HG03280 (cell line): ENCODE results near the gene MYBPC1.

ENCODE experiments used
- ATAC-seq: cut with Tn5 transposase; IDR thresholded peaks from one replicate; pipeline ENCODE4 v1.9.1; 2021; ENCODE audit warnings: mild to moderate bottlenecking, moderate library complexity; ENCODE audit not compliant: unreplicated experiment

Gene MYBPC1

DNA sequence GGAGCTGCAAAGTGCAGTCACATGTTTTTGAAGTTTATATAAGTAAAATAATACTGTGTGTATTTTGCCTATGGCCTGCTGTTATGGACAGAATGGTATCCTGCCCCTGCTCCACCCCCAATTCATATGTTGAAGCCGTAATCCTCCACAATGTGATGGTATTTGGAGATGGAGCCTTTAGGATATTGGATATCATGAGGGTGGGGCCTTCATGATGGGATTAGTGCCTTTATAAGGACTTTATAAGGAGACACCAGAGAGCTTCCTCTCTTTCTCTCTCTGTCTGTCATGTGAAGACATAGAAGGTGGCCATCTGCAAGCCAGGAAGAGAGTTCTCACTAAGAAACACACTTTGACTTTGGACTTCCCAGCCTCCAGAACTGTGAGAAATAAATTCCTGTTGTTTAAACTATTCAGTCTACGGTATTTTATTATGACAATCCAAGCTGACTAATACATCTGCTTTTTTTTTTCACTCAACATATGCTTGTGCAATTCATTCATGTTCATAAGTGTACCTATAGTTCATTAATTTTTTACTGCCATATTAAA lies 99.6 kb downstream of the MYBPC1 start:
- no peak for ATAC-seq

DNA sequence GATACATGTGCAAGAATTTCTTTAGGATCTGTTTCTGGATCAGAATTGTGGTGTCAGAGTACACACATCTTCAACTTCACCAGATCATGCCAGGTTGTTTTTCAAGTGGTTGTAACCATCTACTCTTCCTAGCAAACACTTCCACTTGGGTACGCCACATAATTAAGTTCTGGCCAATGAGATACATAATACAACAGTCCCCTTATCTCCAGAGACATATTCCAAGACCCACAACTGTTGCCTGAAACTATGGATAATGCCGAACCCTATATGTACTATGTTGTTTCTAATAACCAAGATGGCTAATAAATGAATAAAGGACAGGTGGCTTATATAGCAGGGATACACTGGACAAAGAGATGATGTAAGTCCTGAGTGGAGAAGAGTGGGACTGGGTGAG lies 100.2 kb downstream of the MYBPC1 start:
- ATAC-seq = no peak

DNA sequence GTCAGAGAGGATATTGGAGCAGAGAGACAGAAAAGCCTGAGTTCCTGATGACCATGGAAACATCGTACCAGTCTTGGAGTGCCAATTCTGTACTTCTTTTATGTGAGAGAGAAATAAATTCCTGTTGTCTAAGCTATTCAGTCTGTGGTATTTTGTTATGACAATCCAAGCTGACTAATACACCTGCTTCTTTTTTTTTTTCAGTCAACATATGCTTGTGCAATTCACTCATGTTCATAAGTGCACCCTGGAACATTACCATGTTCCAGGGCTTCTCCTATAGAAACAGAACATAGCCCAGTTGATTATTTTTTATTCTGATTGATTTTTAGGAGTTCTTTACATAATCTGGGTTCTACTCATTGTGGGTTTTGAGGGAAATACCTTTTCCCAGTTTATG lies 100.9 kb downstream of the MYBPC1 start:
- ATAC-seq = no peak

DNA sequence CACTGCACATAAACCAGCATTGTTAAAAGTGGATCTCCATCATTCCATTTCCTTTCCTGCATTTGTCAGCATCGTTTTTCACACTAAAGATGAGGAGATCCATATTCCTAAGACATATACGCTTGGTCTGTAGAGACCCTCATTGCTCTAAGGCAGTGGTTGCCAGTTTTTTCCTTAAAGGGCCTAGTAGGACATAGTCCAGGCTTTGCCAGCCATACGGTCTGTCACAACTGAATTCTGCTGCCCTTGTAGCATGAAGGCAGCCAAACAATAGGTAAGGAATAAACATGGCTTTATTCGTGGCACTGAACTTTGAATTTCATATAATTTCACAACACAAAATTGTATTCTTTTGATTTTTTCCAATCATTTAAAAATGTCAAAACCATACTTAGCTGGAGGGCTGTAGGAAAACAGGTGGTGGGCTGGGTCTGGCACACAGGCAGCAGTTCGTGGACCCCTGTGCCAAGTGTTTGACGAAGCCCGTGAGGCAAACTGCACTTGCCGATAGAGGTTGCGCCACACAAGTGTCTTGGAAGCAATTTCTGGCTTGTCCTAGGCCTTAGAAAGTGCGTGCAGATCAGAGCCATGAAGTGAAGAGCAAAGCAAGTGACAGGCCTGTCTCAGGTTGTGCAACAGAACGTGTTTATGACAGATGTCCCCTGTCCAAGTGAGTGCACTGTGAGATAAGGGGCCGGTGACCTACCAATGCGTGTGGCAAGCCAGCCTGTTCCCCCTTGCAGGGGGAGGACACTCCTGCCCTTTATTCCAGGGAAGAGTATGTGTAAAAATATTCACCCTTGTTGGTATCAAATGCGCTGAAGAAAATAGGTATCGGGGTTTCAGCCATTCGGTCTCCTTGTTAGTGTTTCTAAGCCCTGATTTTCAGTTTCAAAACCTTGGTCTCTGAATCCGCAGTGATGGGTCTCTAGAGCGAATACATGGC lies 101.8 kb downstream of the MYBPC1 start:
- peak; percentile 0 for ATAC-seq

DNA sequence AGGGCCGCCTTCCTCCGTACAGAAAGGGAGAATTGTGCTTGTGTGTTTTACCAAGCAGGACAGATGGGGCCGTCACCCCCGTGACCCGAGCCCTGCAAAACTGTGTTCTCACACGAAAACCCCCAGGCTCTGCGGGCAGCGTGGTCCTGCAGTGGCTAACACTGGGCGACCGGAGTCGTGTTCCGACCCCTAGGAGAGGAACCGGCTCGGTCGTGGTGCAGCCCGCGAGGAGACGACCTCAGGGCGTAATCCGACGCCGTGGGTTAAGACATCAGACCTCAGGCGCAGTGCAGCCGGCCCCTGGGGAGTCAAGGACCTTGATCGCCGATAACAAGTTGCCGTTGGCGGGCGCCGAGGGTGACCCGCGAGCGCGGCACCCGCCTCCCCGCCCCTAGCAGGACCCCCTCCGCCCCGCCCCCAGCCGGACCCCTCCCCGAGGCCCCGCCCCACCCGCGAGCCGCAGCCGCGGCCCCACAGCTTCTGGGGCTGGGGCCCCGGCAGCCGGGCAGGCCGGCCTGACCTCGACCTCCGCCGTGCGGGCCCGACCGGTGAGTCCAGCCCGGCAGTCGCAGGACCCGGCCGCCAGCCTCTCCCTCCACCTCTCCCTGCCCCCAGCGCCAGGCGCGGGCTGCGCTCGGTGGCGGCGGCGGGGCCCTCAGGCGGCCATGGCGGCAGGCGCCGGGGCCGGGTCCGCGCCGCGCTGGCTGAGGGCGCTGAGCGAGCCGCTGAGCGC lies 102.6 kb downstream of the MYBPC1 start, which contains the start of gene CHPT1:
TSS of gene CHPT1 (plus strand) at position 444 of the 733 bp plus-strand sequence. CDS start at position 666, 222 bp downstream.
- peak; percentile 71 for ATAC-seq

DNA sequence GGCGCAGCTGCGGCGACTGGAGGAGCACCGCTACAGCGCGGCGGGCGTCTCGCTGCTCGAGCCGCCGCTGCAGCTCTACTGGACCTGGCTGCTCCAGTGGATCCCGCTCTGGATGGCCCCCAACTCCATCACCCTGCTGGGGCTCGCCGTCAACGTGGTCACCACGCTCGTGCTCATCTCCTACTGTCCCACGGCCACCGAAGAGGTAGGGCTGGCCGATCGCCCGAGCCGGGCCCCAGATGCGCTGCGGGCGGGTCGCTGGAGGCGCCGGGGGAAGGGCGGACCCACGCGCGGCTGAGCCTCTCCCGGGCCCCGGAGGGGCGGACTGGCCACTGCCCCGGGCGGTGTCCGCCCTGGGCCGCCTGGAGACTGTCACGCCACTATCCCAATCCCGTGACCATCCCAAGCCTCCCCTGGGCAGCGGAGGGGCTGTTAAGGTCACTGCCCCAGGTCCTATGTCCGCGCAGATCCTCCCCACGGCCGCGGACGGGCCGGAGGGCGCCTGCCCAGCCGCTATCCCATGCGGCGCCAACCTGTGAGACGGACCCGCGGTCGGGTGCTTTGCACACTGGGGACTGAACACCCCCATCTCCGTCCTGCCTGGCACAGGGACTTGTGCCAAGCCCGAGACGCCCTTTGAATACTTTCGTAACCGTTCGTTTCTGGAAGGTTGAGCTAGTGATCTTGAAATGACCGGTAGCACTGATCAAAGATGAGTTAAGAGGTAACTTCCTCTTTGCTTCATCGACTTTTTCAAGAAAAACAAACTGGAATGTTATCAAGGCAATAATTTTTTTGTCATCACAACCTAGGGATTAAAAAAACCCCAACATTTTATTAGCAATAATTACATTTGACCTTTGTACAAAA lies 103.4 kb downstream of the MYBPC1 start:
- peak; percentile 34 for ATAC-seq

DNA sequence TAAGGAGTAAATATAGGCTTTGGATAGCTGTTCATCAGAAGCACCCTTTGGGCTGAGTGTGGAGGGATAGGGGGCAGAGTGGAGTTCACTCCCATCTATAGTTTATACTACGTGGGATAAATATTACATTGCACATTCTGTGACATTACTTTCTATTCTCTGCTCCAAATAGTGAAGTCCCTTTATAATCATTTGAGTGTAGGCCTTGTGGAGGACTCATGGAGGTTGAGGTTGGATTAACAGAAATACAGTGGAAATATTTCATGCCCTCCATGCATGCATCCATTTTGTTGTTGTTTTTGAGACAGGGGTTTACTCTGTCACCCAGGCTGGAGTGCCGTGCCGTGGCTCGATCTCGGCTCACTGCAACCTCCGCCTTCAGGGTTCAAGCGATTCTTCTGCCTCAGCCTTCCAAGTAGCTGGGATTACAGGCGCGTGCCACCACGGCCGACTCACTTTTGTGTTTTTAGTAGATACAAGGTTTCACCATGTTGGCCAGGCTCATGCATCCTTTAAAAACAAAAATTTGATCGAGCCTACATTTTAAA lies 104.1 kb downstream of the MYBPC1 start:
- no peak for ATAC-seq

DNA sequence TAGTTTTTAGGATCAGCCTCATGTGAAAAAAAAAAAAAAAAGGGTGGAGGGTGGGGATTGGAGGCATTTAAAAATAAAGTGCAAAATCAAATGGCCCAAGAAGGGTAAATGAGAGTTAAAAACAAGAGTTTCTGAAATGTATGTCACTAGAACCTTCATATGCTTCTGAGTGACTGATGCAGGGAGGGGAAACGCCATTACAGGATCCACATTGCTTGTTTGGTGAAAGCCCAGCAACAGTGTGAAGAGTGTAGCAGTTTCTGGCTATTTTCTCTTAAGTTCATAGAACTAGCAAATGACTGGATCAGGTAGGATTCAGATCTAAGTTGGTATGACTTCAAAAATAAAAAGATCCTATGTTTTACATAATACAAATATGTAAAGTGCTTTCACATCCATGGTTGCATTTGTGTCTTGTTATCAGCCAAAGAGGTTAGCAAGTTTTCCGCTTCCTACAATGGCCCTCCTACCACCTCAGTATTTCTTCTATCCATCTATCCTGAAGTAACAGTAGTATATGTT lies 105.6 kb downstream of the MYBPC1 start:
- ATAC-seq = no peak

DNA sequence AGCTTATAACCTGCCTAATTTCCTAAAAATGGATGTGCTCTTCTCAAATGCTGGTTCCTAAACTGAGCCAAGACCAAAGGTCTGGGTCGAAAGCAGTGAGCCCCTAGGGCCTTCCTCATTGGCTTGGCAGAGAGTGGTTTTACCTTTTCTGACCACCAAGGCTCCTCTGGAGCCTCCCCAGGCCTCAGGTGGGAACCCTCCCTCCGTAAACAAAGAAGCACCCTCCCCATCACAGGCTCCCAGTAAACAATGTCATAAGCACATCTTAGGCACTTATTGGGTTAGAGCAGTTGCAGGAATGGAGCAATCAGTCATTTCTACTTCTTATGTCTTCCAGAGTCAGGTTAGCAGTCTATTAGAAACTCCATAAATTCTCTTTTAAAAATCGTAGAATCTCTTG lies 108.7 kb downstream of the MYBPC1 start:
- no peak for ATAC-seq

DNA sequence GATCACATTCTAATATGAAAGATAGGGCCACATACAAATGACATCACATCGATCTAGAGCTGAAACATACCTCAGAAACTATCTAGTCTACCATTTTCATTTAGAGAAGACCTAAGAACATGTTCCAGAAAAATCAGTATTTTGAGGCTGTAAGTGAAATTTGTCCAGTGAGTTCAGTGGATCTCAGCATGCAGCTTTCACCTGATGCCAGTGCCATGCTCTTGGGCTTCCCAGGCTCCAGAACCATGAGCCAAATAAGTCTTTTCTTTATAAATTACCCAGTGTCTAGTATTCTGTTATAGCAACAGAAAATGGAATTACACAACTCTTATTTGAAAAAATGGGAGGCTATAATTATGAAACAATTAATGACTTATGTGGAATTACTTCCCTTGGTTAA lies 111.6 kb downstream of the MYBPC1 start:
- ATAC-seq = no peak

DNA sequence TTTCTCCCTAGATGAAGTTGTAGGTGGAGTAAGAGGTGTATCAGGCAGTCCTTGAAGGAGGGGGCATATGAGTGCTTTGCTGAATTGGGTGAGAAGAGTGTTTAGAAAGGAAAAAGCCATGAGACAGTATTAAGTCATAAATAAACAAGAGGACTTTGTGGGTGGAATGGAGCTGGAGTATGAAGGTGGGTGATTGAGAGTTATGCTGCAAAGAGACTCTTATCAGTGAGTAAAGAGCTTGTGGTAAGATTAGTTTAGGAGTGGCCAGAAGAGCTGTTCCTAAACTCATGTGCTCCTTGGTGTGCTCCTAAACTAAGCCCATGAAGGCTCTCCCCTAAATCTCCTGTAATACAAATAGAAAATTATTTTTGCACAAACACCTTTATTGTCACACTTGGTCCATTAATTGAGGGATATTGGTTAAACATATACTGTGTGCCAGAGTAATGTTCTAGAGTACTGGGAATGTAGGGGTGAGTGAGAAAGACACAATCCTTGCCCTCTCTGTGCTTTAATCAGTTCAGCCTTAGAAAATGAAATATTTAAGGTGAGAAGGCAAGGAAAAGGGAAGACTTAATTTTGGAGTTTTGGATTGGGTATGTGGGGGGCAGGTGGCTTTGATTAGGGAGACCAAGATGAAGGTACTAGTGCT lies 112.5 kb downstream of the MYBPC1 start:
- no peak for ATAC-seq

DNA sequence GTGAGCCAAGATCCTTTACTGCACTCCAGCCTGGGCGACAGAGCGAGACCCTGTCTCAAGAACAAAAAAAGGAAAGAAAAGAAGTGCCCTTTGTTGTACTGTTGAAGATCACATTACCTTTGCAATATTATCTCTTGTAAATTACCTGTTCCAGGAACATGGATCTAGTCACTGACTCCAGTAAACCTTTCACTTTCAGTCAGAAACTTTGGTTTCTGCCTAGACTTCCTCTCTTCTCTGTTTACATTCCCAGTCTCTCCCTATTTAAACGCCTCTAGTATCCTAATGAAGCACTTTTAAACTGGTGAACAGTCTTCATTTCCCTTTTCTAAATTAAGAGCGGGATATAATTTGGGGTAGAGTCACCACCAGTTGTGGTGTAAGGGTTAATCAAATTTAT lies 115.5 kb downstream of the MYBPC1 start:
- no peak for ATAC-seq

DNA sequence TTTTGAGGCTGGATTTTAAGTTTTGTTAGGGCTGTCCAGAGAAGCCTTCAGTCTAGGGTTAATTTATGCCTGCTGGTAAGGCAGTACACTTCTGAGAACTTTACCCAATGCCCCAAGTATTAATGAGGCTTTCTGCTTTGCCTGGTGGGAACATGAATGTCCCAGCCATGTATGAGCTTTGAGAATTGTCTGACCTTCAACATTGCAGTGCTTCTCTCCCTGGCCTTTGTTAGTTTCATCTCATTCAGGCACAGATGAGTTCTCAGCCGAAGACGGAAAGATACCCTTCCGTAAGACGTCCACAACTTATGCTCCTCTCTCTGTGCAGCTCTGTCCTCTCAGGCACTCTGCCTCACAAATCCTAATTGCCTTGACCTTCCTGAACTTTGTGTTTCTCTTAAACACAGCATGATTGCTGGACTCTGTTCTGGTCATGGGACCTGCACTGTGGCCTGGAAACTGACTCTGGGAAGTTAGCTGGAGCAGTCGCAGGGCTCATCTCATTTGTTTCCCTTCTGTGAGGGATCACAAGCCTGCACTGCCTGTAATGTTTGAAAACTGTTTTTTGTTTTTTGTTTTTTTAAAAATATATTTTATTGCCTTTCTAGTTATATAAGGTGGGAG lies 118.4 kb downstream of the MYBPC1 start:
- no peak for ATAC-seq

DNA sequence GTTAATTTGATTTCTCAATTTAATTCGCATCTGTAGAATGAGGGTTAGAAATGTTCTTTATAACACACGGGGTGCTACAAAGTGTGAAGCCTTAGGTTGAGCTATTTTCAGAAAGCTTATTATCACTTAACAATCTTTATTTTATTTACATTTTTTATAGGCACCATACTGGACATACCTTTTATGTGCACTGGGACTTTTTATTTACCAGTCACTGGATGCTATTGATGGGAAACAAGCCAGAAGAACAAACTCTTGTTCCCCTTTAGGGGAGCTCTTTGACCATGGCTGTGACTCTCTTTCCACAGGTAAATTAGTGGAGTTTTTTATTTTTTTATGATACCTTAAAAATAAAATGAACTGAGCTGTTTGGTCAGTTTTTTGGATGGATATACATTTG lies 119.2 kb downstream of the MYBPC1 start:
- ATAC-seq = no peak

DNA sequence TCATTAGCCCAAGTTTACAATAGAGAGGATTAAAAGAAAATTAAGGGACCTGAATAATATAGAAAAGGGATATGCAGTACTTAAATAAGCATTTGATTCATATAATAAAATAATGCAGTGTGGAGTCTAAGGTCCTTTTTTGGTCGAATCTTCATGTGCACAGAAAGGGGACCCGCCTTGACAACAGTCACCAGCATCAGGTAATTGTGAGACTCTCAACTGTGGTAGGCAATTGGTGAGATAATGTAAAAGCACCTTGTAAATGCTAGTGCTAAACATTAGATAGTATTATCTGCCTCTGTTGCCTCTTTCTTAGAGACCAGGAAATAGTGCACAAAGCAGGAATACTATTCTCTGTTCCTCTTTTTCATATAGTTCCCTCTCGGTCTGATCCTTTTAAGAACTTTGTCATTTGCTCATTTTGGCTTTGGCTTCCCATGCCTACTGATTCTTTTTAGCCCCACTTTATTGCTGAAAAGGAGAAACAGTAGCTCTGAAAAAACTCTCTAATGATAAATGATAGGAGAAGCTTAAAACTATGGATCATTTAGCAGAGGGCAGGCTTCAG lies 120.2 kb downstream of the MYBPC1 start:
- ATAC-seq = no peak

DNA sequence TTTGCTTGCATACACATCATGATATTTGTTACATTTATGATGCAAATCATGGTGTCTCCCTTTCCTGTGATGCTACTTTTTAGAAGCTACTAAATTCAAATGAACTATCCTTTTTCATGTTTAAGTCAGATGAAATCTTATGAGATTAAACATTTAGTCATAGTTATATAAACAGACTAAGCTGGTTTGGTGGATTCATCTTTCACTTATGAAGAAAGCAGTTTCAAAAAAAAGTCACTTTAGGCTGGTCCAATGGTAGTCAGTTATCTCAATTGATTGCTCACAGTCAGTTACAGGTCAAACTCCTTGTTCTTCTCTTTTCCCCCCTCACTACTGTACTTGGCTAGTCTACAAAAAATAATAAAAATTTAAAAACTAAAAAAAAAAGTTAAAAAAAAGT lies 124.8 kb downstream of the MYBPC1 start:
- ATAC-seq = no peak

DNA sequence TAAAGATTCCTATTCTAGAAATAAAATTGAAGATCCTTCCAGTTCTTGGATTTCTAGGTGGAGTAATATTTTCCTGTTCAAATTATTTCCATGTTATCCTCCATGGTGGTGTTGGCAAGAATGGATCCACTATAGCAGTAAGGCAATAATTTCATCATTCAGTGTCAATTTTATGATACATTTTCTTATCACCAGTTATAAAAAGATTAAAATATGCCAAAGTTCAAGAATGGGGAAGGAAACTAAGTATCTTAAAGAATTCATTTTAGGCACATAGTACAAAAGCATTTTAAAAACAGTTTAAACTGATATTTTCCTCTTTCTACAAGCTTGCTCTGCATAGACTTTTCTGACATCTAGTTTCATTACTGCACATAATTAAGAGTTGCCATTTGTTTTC lies 125.3 kb downstream of the MYBPC1 start:
- ATAC-seq = no peak

DNA sequence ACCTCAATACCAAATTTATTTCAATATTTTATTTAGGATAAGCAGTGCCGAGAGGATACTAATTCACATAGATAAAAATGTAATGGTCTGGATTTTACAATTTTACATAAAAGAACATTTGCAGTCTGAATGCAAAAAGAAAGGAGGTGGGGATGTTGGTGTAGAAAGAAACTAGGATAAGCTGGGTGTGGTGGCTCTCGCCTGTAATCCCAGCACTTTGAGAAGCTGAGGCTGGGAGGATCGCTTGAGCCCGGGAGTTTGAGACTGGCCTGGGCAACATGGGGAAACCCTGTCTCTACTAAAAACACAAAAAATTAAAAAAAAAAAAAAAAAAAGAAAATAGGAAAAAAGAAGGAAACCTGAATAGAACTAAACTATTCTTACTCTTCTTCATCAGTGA lies 127.6 kb downstream of the MYBPC1 start:
- no peak for ATAC-seq

DNA sequence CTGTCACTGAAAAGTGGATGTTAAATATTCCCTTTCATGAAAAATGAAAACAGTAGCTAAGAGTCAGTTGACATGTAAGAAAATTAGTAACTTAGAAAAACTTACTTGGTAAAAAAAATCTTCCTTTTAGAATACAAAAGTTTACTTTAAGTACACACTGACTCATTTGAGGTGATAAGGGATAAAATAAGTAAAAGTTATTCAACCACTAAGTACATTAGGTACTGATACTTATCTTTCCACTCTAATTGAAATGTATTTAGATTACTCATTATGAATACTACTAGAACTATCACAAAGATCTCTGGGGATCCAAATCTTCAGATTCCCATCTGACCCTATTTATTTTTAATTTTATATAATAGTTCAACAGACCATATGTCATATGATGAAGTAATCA lies 132.3 kb downstream of the MYBPC1 start:
- ATAC-seq = no peak
